Right lobe of liver (tissue), 4 donors: ENCODE results near the gene SFXN3.

Experiments used
- POLR2A ChIP-seq: fragments of 450-650 bp; IDR thresholded peaks from one replicate; pipeline ENCODE4 v1.6.1; 2017; ENCODE audit warnings: antibody characterized with exemption, mild to moderate bottlenecking
- TF ChIP-seq, protein P1 (sequence below), 4 donors: fragments of 200-600 bp in 3 of 4; fragments of 450-650 bp in 1 of 4; IDR thresholded peaks; one replicate each; pipeline versions ENCODE4 v1.5.1 to v1.8.0; 2016 to 2022; ENCODE audit warnings: antibody characterized with exemption in 4 of 4, mild to moderate bottlenecking in 2 of 4
- donor health status: DM: no; HTN: no; CAD: no.
- donor health status: DM: no; HTN: no; CAD: no.
- donor health status: DM: no; HTN: yes; CAD: no.

DNA sequence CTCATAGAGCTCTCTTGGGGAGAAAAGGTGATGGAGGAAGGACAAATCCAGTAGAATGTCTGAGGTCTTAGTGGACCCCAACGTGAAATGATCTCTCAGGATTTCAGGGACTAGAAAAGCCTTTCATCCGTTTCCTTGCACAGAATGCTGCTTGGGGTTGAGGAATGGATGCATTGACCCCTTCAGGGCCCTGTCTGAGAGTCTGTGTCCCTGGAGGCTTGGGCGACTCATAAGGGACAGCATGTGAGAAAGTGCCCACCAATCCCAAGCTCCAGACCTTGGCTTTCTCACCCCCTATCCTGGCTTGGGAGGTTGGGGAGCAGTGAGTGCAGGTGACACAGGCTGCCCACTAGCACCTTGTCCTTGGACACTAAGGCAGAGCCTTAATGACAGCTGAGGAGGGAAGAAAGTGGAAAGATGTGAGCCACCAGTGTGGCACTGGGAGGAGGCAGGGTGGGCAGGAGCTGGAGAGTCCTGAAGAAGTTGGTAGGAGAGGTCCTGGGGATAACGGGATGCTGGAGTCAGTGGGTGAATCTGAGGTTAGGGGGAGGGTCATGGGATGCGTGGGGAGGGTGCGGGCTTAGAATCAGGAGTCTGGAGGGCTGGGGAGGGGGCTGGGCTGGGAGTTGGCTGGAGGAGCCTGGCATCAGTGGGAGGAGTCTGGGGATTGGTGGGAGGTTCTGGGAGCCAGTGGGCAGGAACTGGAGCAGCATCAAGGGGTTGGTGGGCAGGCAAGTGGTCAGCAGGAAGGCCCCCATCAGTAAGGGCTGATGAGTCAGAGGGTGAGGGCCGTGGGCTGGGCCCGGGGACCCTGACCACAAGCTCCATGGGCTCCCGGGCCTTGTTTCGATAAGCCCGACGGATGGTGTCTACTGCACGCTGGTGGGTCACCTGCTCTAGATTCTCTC is 22.9 kb upstream of the SFXN3 start:
- no peak for TF ChIP-seq POLR2A
- TF ChIP-seq, protein P1, sequence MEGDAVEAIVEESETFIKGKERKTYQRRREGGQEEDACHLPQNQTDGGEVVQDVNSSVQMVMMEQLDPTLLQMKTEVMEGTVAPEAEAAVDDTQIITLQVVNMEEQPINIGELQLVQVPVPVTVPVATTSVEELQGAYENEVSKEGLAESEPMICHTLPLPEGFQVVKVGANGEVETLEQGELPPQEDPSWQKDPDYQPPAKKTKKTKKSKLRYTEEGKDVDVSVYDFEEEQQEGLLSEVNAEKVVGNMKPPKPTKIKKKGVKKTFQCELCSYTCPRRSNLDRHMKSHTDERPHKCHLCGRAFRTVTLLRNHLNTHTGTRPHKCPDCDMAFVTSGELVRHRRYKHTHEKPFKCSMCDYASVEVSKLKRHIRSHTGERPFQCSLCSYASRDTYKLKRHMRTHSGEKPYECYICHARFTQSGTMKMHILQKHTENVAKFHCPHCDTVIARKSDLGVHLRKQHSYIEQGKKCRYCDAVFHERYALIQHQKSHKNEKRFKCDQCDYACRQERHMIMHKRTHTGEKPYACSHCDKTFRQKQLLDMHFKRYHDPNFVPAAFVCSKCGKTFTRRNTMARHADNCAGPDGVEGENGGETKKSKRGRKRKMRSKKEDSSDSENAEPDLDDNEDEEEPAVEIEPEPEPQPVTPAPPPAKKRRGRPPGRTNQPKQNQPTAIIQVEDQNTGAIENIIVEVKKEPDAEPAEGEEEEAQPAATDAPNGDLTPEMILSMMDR (IDR thresholded peaks at IDR 0.05): no peak
